Stomach (tissue), 9 donors: ENCODE results near the gene PCDHB1. TPM values are rescaled to one million over a fixed set of nuclear protein-coding genes. Genes with fewer than 3 reads are reported as not detected.

Source experiments
- DNase-seq, 2 donors: peaks; one replicate each; pipeline versions ENCODE4 v3.0.0 to v3.0.0-alpha.2; 2013 to 2019
- H3K27ac ChIP-seq, 5 donors: fragments of 200-600 bp in 4 of 5; sonication (generic) in 4 of 5; one replicate each; pipeline ENCODE4 v1.5.1; 2013 to 2019; ENCODE audit warnings: mild to moderate bottlenecking in 1 of 5, moderate library complexity in 1 of 5
- H3K27me3 ChIP-seq, 3 donors: fragments of 200-600 bp; sonication (generic); one replicate each; pipeline ENCODE4 v1.5.1; 2017 to 2019; ENCODE audit warnings: mixed run types in 1 of 3
- H3K36me3 ChIP-seq, 4 donors: fragments of 200-600 bp; sonication (generic); 1 replicate in 3 of 4; 2 replicates in 1 of 4; pipeline ENCODE4 v1.5.1; 2016 to 2019
- H3K4me1 ChIP-seq, 4 donors: fragments of 200-600 bp; sonication (generic); one replicate each; pipeline ENCODE4 v1.5.1; 2016 to 2019
- H3K4me3 ChIP-seq, 4 donors: fragments of 200-600 bp; sonication (generic) in 3 of 4; one replicate each; pipeline ENCODE4 v1.5.1; 2016 to 2019; ENCODE audit warnings: mild to moderate bottlenecking in 1 of 4
- H3K9me3 ChIP-seq, 4 donors: fragments of 200-600 bp; sonication (generic); one replicate each; pipeline ENCODE4 v1.5.1; 2016 to 2019
- CTCF ChIP-seq, 7 experiments: fragments of 450-650 bp in 4 of 7; fragments of 200-600 bp in 3 of 7; sonication (generic) in 3 of 7; IDR thresholded peaks; one replicate each; pipeline ENCODE4 v1.5.1; 2016 to 2019; ENCODE audit warnings: antibody characterized with exemption in 7 of 7, control low read depth in 2 of 7, mild to moderate bottlenecking in 1 of 7
- EP300 ChIP-seq: sonication (generic); formaldehyde crosslinking; IDR thresholded peaks from one replicate; pipeline ENCODE4 v1.6.1; 2017; ENCODE audit warnings: antibody characterized with exemption
- POLR2A ChIP-seq, 4 donors: fragments of 450-650 bp; IDR thresholded peaks; one replicate each; pipeline ENCODE4 v1.6.1; 2016; ENCODE audit warnings: antibody characterized with exemption in 4 of 4, control low read depth in 2 of 4, mild to moderate bottlenecking in 1 of 4, moderate library complexity in 1 of 4
- POLR2AphosphoS5 ChIP-seq, 3 donors: sonication (generic); formaldehyde crosslinking; IDR thresholded peaks; one replicate each; pipeline ENCODE4 v1.6.1; 2016; ENCODE audit warnings: antibody characterized with exemption in 3 of 3
- WGBS, 5 donors: extraction: QIAGEN DNeasy Blood & Tissue Kit in 3 of 5; methylation state at CpG; one replicate each; pipeline versions ENCODE4 v1.1.5 to v1.1.7; 2013 to 2018; 5-methylcytosine and 5-hydroxymethylcytosine counted together
- intact Hi-C: fragments of 100-400 bp; cut with DNase I; formaldehyde crosslinking; loops from one replicate; pipeline ENCODE4 v1.15.1; 2023; ENCODE audit warnings: low total_unique reads
- polyA plus RNA-seq, 3 donors: library from polyadenylated mRNA; stranded (reverse); fragments of 200-250 nt; gene quantifications; one replicate each; pipeline ENCODE4 v1.2.3, GENCODE V29; 2013
- total RNA-seq, 5 donors: library from RNA; depleted of rRNA; stranded (reverse); fragments of >200 nt; gene quantifications; one replicate each; pipeline versions ENCODE4 v1.1.0 to v1.2.3, GENCODE V29; 2014 to 2016
- donor health status: healthy with polysubstance abuse.
- donor health status: Bipolar disorder and iron deficiency.
- donor health status: healthy.

PCDHB1 gene
- total and polyA plus RNA-seq, 8 donors, result under 0.01 to 0.37 (median 0.03) TPM; not detected in 5

GRCh38 chr5:141077826-141078225 is 26.7 kb downstream of the PCDHB1 start:
- no peak for DNase-seq
- no peaks in the 10 kb centered on the region for H3K36me3 ChIP-seq
- peaks cover 0 to 43% (median 0%) of the 10 kb centered on the region in 3 donors for H3K27me3 ChIP-seq
- intact Hi-C loops, result no loop called here
- no peak overlapping the region for H3K27ac ChIP-seq
- peaks cover 3 to 25% (median 21%) of the 10 kb centered on the region in 4 donors for H3K9me3 ChIP-seq
- H3K4me1 ChIP-seq, result peaks cover 0 to 4% (median 0%) of the 10 kb centered on the region in 4 donors
- TF ChIP-seq EP300 (no peak), POLR2A (IDR thresholded peaks at IDR 0.05) (no peak), CTCF (IDR thresholded peaks at IDR 0.05) (no peak), POLR2AphosphoS5 (IDR thresholded peaks at IDR 0.05) (no peak)
- H3K4me3 ChIP-seq, result peak overlapping the region in 1 of 4 donors; percentile 30
- WGBS, 5 donors, result 45 to 52% (median 49%) methylated on average over 17 of the region's 17 CpGs

DNA sequence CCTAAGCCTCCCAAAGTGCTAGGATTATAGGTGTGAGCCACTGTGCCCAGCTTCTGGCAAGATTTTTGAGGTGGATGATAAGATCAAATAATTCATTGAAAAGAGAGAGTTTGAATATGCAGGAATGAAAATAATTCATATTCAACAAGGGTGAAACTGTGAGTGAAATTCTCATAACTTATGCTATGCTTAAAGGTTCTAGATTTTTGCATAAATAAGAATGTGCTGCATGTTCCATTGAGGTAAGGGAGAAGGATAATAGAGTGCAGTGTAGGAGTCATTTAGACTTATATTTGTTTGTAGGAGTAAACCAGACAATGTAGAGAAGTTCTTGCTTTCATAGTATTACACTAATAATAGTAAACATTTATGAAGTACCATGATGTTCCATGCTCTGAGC is 31.1 kb downstream of the PCDHB1 start:
- no peak for DNase-seq
- Histone ChIP-seq H3K9me3 (peaks cover 0 to 36% (median 26%) of the 10 kb centered on the region in 4 donors), H3K27me3 (peaks cover 0 to 44% (median 0%) of the 10 kb centered on the region in 3 donors), H3K4me3 (no peak overlapping the region), H3K4me1 (peaks cover 0 to 12% (median 0%) of the 10 kb centered on the region in 4 donors), H3K27ac (no peak overlapping the region), H3K36me3 (no peaks in the 10 kb centered on the region)
- intact Hi-C loops, result no loop called here
- TF ChIP-seq POLR2A (IDR thresholded peaks at IDR 0.05) (no peak), EP300 (no peak), POLR2AphosphoS5 (IDR thresholded peaks at IDR 0.05) (no peak), CTCF (IDR thresholded peaks at IDR 0.05) (no peak)

DNA sequence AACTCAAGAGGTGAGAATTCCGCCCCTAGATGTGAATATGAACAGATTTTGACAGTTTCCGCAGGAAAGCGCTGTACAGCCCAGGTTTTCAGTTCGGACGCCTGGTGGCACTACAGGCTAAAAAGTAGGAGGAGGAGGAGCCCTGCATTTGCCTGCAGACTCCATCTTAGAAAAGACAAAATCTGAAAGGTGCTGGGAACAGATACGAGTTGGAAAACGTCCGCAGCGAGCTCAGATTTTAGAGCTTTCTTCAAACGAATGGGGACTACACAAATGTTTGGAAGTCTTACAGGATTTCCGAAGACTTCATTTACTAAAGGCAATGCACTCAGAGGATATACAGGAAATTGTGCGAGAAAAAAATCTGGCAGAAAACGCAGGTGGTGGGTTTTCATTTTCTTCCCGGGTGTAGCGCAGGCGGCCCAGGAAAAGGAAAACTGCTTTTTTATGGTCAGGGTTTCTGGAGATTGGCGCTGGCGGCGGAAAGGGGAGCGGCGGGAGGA is 33.4 kb downstream of the PCDHB1 start:
- DNase-seq, result peak in 1 of 2 donors; percentile 51
- intact Hi-C loops, result no loop called here
- peaks cover 0 to 9% (median 0%) of the 10 kb centered on the region in 4 donors for H3K4me1 ChIP-seq
- WGBS, 5 donors, result 13 to 16% (median 14%) methylated on average over 21 of the region's 21 CpGs
- peak overlapping the region in 3 of 5 donors; percentile 10 to 54 (median 45) for H3K27ac ChIP-seq
- peak overlapping the region; percentile 28 to 50 (median 34) for H3K4me3 ChIP-seq
- peaks cover 0 to 41% (median 14%) of the 10 kb centered on the region in 4 donors for H3K9me3 ChIP-seq
- no peaks in the 10 kb centered on the region for H3K36me3 ChIP-seq
- TF ChIP-seq EP300 (no peak), CTCF (IDR thresholded peaks at IDR 0.05) (peak in 3 of 7 experiments; percentile 10 to 26 (median 16))
- H3K27me3 ChIP-seq, result peaks cover 0 to 28% (median 0%) of the 10 kb centered on the region in 3 donors

- H3K9me3 ChIP-seq, result peaks cover 14 to 89% (median 70%) of the 10 kb centered on the region in 4 donors
- TF ChIP-seq CTCF (IDR thresholded peaks at IDR 0.05), result no peak
- no peak for TF ChIP-seq POLR2A (IDR thresholded peaks at IDR 0.05)
- no peak for TF ChIP-seq EP300
- TF ChIP-seq POLR2AphosphoS5 (IDR thresholded peaks at IDR 0.05), result no peak
- 14 to 22% (median 15%) methylated on average over 21 to 29 of the region's 29 CpGs for WGBS, 5 donors
- intact Hi-C loops, result no loop called here
- H3K36me3 ChIP-seq, result no peaks in the 10 kb centered on the region
- peaks cover 0 to 43% (median 7%) of the 10 kb centered on the region in 3 donors for H3K27me3 ChIP-seq
- DNase-seq, result peak in 1 of 2 donors; percentile 64
- H3K4me3 ChIP-seq, result peak within 1 kb of the TSS in 3 of 4 donors; percentile 7 to 19 (median 8)
- H3K27ac ChIP-seq, result no peak within 1 kb of the TSS
- no peaks in the 10 kb centered on the region for H3K4me1 ChIP-seq
These were observed 43.5 kb downstream of the PCDHB1 start, which contains the start of gene PCDHB2 for GRCh38 chr5:141094481-141095262. Gene PCDHB2 (plus strand): TSS chr5:141094615. CDS start chr5:141094791, 176 bp downstream.
